Cerebellar cortex (tissue), 1 donor: Measurements from ENCODE around the gene ENTHD1.

Experiments used
- DNase-seq: peaks from one replicate; pipeline ENCODE4 v3.0.0-alpha.2; 2015; ENCODE audit warnings: low spot score

Gene ENTHD1

DNA sequence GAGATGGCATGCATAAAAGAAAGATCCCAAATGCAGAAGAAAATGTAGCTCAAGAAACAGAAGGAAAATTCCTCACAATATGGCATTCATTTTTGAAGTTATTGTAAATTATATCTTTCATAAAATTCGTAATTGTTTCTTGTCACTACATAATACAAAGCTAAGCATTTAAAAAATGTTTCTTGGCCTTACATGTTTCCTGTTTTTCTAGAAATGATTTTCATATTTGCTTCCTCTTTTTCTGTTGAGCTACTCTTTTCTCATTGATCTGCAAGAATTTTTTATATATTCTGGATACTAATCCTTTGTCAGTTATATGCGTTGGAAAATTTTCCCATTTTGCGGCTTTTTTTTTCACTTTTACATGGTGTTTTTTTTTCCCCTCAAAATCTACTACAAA lies 48.0 kb downstream of the ENTHD1 start:
- DNase-seq, result no peak

DNA sequence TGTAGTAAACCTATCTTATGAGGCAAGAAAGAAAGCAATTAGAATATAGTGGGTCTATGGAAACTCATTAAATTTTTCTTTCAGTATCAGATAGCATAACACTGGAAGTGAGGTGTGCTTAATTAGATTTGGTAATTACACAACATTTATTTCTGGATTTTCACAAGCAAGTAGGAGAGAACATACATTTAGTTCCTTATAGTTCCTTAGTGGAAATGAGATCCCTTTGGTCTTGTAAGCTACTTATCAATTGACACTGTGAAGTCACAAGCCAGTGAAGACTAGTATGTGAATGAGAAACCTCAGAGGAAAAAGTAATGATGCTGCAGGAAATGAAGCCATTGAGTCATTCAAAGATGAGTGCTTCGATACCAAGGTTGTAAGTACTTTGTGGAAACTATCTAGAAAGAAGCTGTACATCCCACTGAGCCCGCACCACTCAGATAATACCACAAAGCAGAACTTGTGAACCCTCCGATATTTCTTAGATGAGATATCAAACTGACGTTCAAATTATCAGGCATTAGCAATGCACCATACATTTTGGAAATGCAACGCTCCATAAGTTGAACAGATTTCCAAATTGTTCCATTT lies 53.5 kb downstream of the ENTHD1 start:
- DNase-seq, result no peak

DNA sequence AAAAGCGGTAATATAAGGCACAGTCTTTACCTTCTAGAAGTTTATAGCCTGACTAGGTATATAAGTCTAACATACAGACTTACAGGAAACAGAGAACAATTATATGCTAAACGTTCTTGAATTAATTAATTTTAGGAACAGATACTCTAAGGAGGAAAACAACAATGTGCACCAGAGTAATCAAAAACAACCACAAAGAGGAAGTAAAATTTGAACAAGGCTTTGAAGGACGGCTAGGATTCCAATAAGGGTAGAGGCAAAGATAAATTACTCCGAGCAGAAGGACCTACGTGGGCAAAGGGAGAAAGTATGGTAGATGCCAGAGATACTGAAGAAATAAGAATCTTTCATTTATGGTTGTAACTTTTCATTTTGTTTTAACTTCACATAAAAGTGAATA lies 54.4 kb downstream of the ENTHD1 start:
- DNase-seq, result no peak

DNA sequence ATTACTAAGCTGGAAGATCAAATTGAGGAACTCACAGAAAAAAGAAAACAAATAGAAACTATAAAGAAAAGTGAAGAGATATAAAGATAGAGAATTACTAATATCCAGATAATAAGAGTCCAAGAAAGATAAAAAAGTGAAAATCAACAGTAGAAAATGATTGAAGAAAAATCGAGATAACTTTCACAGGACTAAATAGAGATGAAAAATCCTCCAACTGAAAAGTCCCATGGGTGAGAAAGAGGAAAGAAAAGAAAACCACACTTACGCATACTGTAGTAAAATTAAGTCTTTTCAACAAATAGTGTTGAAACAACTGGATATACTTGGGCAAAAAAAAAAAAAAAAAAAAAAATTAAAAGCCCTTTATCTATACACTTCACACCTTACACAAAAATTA lies 60.0 kb downstream of the ENTHD1 start:
- DNase-seq, result no peak

DNA sequence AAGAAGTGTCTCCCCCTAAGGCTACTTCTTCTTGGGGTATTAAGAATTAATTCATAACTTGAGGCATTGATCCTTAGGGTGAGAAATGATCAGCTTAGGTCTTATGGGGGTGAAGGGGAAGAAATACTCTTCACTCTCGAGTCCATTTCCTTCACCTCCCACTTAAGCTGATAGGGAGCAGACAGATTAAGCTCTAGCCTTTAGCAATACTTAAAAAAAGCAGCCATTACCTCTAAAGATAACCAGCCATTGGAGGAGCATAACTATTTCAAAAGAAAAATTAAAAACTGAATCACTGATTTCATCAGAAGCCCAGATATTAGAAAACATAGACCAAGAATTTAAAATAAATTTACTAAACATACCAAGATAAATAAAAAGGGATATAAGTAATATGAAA lies 60.5 kb downstream of the ENTHD1 start:
- no peak for DNase-seq

DNA sequence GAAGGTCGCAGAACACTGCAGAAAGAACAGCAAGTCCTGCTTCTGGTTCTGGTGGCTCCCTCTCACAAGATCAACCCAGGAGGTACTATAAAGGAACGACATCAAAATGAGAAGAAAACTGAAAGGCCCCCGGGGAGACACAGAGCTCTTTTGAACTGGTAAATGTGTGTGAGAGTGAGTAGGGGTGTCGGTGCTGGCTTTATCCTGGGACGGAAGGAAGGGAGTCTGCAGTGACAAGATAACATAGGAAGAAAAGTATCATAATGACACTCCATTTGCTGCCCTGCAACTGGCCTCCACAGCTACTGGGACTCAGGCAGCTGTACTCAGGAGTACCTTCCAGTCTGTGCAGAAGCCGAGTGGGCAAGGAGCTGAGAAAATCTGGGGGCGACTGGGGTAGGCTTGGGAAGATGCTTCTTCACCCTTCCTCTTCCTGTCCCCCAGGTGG lies 60.9 kb downstream of the ENTHD1 start:
- no peak for DNase-seq

DNA sequence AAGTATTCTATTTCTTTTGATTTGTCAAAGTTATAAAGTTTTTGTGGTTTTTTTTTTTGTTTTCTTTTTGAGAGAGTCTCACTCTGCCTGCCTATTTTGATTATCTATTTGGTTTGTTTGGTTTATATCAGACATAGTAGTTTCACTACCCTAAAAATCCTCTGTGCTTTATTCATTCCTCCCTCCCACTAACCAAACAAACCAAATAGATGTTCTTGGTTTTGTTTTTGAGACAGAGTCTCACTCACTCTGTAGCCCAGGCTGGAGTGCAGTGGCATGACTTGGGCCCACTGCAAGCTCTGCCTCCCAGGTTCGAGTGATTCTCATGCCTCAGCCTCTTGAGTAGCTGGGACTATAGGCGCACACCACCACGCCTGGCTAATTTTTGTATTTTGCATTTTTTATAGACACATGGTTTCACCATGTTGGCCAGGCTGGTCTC lies 67.9 kb downstream of the ENTHD1 start:
- no peak for DNase-seq

DNA sequence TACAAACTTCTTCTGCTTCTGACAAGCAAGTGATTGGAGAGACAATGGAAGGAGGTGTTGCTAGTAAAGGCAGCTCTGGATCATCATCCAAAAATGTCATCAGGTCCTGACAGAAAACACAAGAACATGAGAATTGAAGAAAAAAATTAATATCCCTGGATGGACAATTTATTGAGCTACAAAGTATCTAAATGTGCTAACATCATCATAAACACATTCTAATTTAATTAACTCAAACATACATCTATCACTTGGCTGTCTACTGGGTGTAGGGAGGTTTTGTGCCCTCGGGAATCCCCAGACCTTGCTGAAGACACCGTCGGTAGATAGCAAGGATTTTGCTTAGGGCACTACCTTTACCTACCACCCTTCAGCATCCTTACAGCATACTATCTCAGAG lies 72.6 kb downstream of the ENTHD1 start:
- no peak for DNase-seq

DNA sequence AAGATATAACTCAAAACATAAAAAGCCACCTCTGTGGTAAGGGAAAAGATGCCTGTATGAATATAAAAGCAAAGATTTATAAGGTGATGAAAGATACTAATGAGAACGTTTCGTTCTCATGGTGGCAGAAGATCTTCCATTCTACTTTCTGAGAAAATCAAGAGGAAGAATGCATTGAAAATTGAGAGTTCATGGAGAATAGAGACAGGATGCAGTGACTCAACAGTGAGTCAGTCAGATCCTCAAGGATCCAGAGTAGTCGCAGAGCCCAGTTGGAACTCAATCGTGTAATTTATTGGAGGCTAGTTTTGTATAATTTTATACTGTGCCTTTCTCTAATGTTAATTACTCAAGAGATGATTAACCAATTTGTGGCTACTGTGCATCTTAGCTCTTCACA lies 73.3 kb downstream of the ENTHD1 start:
- no peak for DNase-seq

DNA sequence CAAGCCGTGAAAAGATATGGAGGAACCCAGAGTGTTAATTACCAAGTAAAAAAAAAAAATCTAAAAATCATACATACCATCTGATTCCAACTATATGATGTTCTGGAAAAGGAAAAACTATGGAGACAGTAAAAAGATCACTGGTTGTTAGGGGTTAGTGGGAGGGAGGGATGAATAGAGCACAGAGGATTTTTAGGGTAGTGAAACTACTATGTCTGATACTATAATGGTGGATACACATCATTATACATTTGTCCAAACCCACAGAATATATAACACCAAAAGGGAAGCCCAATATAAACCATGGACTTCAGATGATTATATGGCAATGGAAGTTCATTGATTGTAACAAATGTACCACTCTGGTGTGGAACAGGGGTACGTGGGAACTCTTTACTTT lies 74.1 kb downstream of the ENTHD1 start:
- DNase-seq, result no peak

DNA sequence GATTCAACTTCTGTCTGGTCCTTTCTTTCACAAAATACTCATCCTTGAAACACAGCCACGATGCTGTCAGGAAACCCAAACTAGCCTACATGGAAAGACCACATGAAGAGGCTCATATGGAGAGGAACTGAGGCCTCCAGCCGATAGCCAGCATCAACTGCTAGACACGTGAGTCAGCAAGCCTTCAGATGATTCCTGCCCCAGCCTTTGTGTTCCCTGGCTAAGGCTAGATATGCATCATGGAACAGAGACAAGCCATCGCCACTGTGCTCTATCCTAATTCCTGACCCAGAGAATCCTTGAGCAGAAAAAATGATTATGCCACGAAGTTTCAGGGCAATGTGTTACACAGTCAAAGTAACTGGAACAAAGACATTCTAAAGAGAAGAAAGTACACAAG lies 75.5 kb downstream of the ENTHD1 start:
- DNase-seq, result no peak

DNA sequence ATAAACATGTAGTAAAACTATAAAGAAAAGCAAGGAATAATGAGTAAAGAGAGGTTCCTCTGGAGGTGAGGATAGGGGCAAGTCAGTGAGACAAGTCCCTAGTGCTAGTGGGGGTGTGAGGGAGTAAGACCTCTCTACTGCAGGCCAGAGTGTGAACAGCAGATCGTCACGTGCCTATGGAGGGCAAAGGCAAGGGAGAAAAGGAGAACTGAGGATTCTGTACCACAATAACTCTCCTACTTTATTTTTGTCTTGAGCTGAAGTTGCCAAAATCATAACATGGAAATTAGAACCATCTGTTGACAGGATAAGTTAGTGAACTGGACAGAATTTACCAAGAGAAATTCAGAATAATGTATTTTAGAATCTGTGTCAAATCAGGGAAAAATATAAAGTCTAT lies 77.6 kb downstream of the ENTHD1 start:
- DNase-seq, result no peak

DNA sequence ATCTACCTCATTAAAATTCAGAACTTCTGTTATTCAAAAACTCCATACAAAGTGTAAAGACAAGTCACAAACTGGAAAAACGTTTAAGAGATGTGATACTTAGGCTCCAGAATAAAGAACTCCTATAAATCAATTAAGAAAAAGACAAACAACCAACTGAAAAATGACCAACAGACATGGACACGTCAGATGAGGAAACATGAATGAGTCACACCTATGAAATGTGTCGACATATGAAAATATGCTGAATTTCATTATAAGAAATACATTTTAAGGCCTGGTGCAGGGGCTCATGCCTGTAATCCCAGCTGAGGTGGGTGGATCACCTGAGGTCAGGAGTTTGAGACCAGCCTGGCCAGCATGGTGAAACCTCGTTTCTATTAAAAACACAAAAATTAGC lies 78.7 kb downstream of the ENTHD1 start:
- DNase-seq, result no peak

DNA sequence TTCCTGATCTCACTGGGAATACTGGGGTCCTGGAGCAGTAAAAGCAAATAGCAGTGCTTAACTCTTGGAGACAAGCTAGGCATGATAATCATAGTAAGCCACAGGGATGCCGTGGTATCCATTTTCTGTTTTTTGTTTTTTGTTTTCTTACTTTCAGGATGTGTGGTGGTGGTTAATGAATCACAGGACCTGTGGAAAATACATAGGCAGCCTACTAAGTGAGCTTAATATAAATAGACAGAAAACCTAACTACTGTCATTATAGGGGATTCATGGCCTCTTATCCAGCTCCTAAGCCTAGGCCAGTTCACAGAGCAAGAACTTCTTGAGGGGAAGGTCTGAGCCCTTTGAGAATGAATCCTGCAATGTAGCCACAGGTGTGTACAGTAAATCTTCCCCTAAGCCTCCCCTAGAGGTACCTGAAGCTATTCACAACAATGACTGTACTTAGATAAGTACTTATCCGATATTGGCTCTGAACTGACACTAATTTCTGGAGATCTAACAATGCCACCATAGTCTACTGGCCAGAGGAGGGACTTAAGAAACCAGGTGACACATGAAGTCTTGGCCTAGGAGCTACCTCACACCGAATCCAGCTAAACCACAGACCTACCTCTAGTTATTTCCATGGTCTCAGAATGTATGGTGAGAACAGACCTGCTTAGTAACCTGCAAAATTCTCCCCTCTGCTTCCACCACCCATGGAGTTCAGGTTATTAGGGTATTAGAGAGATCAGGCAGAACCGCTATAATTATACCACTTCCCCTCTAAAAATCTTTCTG lies 83.6 kb downstream of the ENTHD1 start:
- DNase-seq, result no peak

DNA sequence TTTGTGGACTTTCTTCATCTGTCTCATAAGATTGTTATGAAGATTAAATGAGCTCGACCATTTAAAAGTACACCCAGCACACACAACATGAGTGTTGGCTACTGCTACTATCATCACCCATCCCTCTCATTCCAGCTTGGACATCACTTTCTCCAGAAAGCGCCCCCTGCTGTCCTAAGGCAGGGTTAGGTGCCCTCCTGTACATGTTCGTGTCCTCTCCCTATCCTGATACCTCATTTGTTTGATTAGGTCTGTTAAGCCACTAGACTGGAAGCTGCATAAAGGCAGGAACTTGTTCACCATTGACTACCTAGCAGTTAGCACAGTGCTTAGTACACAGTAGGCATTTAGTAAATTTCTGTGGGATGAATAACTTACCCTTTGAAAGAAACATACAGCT lies 85.5 kb downstream of the ENTHD1 start:
- peak; percentile 40 for DNase-seq

DNA sequence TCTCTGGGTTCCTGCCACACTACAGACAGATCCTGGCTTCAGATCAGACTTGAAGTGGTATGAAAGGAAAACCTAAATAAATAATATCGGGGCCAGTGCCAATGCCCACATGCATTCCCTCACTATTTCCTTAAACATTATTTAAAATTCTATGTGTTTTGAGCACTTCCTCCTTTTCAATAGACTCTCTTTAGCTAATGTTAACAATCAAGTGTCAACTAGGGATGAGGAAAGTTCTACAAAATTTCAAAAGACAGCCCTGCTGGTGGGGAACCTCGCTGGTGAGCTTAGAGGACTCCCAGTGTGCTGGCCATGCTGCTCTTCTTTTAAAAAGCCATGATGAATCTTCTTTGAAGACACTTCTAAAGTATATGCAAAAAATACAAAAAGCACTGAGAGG lies 87.5 kb downstream of the ENTHD1 start:
- DNase-seq, result no peak

DNA sequence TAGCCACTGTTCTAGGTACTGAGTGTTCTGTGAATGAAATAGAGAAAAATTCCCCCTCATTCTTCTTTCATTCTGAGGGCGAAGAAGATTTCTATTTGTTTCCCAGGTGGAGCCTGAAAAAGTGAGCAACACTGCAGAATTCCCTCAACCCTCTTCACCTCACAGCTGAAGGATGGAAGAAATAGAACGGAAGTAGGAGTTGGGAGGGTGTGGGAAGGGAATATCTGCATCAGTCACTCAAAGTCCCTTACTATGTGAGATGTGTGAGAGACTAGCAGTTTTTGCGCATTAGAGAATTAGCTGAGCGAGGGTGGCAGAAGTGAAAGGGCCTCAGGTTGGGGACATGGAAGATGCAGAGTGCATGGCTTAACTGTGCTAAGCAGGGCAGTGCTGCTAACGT lies 88.4 kb downstream of the ENTHD1 start:
- DNase-seq, result no peak

DNA sequence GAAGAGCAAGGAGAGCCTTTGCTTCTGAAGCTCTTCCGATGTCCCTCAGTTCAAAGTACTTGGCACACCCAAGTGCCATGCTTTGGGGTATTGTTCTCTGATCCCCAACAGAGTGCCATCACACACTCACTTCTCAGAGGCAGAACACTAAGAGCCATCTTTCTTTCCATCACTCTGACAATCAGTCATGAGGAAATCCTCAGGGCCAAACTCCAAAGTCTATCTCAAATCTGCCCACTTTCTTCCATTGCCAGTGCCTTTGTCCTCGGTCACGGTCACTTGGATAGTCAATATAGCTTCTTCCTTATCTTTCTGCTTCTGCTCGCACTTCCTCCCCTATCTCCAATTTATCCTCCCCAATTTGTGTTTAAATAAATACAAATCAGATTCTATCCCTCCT lies 90.9 kb downstream of the ENTHD1 start:
- DNase-seq, result no peak

DNA sequence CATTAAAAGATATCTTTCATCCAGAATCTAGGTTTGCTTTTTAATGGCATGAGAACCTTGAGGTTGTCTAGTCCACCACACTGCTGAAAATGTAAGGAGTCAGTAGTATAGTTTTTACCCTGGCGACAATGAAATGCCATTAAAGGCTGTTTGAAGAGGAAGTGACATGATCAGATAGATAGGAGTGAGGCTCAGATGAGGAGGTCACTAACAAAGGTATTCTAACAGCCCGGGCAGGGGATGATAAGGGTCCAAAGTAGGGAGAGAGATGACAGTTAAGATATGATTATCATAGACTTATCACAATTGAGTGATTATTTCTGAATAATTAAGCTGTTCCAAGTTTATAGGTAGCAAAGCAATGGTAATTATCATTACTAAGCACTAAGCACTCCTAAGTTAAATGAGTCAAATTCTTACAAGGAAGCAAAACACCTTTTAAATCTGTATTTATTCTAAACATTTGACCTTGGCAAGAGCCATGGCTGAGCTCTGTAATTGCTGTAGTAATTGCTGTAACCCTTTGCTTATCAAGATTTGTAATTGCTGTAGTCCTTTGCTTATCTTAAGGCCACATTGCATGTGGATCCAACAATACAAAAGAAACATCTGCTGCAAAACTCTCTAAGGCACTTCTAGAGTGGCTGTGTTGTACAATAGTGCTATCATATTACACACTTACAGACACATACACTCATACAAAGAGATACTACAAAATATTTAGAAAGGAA lies 92.6 kb downstream of the ENTHD1 start:
- no peak for DNase-seq

DNA sequence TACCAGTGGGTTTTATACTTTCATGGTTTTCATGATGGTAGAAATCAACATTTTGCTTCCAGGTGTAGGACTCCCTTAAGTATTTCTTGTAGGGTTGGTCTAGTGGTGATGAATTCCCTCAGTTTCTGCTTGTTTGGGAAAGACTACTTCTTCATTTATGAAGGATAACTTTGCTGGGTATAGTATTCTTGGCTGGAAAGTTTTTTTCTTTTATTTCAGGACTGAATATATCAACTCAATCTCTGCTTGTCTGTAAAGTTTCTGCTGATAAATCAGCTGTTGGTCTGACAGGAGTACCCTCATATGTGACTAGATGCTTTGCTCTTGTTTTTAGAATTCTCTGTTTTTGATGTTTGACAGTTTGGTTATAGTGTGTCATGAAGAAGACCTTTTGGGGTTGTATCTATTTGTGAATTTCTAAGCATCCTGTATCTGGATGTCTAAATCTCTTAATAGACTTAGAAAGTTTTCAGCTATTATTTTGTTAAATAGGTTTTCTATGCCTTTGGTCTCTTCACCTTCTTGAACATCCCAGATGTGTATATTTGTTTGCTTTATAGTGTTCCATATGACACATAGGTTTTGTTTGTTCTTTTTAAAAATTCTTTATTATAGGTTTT lies 95.9 kb downstream of the ENTHD1 start:
- no peak for DNase-seq

DNA sequence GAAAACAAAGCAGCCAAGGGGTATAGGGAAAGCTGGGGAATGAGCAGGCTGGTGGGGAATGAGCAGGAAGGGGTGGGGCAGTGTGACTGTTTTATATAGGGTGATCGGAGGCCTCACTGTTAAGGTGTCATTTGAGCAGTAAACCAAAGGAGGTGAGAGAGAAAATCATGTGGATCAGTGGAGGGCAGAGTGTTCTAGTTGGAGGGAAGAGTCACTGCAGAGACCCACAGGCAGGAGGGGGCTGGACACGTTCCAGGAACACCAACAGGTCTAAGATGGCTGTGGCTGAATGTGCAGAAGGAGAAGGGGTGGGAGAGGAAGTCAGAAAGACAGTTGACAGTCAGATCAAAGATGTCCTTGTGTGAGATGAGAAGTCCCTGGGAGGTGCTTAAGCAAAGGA lies 103.8 kb downstream of the ENTHD1 start:
- DNase-seq, result no peak

DNA sequence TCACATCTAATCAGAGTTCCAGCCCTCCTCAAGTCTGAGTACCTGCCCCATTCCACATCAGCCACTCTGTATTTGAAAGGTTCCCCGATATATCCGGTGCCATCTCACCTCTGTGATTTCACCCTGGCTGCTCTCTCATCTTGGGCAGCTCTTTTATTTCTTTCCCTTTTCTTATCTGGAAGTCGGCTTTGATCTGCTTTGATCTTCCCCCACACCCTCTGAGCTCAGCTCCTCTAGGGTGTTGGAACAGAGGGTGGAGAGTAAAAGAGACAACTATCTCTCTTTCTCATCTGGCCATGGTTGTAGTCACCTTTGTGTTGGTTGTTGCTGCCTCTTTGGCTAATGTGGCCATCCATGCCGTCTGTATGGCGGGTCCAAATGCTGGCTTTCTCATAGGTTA lies 108.3 kb downstream of the ENTHD1 start:
- DNase-seq, result no peak
